Fibroblast of lung (primary cell): ENCODE data around the gene PPL. TPM values are rescaled to one million over a fixed set of nuclear protein-coding genes. Genes with fewer than 3 reads are reported as not detected.

Experiments
- DNase-seq, 2 donors: peaks; one replicate each; pipeline versions ENCODE4 v3.0.0 to v3.0.0-alpha.2; 2010; ENCODE audit warnings: low read depth in 2 of 2
- H2AFZ ChIP-seq: 2 replicates; pipeline ENCODE4 v1.5.1; 2012; ENCODE audit warnings: low read length, control low read depth, inconsistent platforms
- H3K27ac ChIP-seq: 2 replicates; pipeline ENCODE4 v1.5.1; 2011; ENCODE audit warnings: low read length, control low read depth; ENCODE audit not compliant: insufficient read depth
- H3K27me3 ChIP-seq: 2 replicates; pipeline ENCODE4 v1.5.1; 2011; ENCODE audit warnings: mild to moderate bottlenecking, low read length; ENCODE audit not compliant: control insufficient read depth, insufficient read depth
- H3K36me3 ChIP-seq: 2 replicates; pipeline ENCODE4 v1.5.1; 2011; ENCODE audit warnings: low read length; ENCODE audit not compliant: control insufficient read depth, insufficient read depth
- H3K4me1 ChIP-seq: 2 replicates; pipeline ENCODE4 v1.5.1; 2011; ENCODE audit warnings: low read length; ENCODE audit not compliant: control insufficient read depth, insufficient read depth; ENCODE audit errors: extremely low read depth
- H3K4me2 ChIP-seq: 2 replicates; pipeline ENCODE4 v1.5.1; 2011; ENCODE audit warnings: low read length, control low read depth; ENCODE audit not compliant: insufficient read depth; ENCODE audit errors: extremely low read depth
- H3K4me3 ChIP-seq, 4 experiments: fragments of 200-600 bp in 1 of 4; sonication (generic) in 1 of 4; replicated peaks in 1 of 4; 2 replicates each; pipeline ENCODE4 v1.5.1; 2011 to 2016; ENCODE audit warnings: low read length in 4 of 4, low read depth in 3 of 4, mild to moderate bottlenecking in 3 of 4, control low read depth in 2 of 4, inconsistent platforms in 1 of 4, mixed read lengths in 1 of 4; ENCODE audit not compliant: insufficient read depth in 1 of 4; ENCODE audit errors: control extremely low read depth in 1 of 4
- H3K79me2 ChIP-seq: 2 replicates; pipeline ENCODE4 v1.5.1; 2012; ENCODE audit warnings: mild to moderate bottlenecking, low read length, inconsistent platforms; ENCODE audit not compliant: control insufficient read depth, insufficient read depth
- H3K9ac ChIP-seq: 2 replicates; pipeline ENCODE4 v1.5.1; 2011; ENCODE audit warnings: mild to moderate bottlenecking, low read length, control low read depth; ENCODE audit not compliant: insufficient read depth
- H3K9me3 ChIP-seq: 2 replicates; pipeline ENCODE4 v1.5.1; 2012; ENCODE audit warnings: low read depth, low read length; ENCODE audit not compliant: control insufficient read depth, insufficient read depth
- H4K20me1 ChIP-seq: 2 replicates; pipeline ENCODE4 v1.5.1; 2011; ENCODE audit warnings: low read length; ENCODE audit not compliant: control insufficient read depth, insufficient read depth; ENCODE audit errors: extremely low read depth
- EZH2 ChIP-seq: IDR thresholded peaks from 2 replicates; pipeline ENCODE4 v1.5.1; 2012; ENCODE audit warnings: low read length, control low read depth, mild to moderate bottlenecking; ENCODE audit errors: missing control alignments
- polyA plus RNA-seq, 2 donors: library from polyadenylated mRNA; depleted of rRNA in 1 of 2; stranded (reverse) in 1 of 2; unstranded in 1 of 2; fragments of >200 nt; gene quantifications; 2 replicates each; pipeline ENCODE4 v1.2.1, GENCODE V29; 2011 to 2012; ENCODE audit warnings: missing spikeins in 1 of 2
- total RNA-seq: library from RNA; depleted of rRNA; stranded (reverse); fragments of >200 nt; gene quantifications from 2 replicates; pipeline ENCODE4 v1.2.1, GENCODE V29; 2014
- TF ChIP-seq, protein P1 (sequence below), 2 donors: IDR thresholded peaks in 1 of 2; conservative IDR thresholded peaks in 1 of 2; 1 replicate in 1 of 2; 2 replicates in 1 of 2; pipeline ENCODE4 v1.5.1; 2011 to 2012; ENCODE audit warnings: low read length in 2 of 2, control low read depth in 1 of 2, inconsistent platforms in 1 of 2, low read depth in 1 of 2, mild to moderate bottlenecking in 1 of 2

PPL gene
- total and polyA plus RNA-seq, 2 donors (not counting 1 experiment from before 2014, with no cell fraction given), result 5.0 to 50.5 TPM

GRCh38 chr16:4922721-4923342, 14.1 kb downstream of the PPL start:
- Histone ChIP-seq H3K4me2 (no peak overlapping the region), H3K9me3 (no peaks in the 10 kb centered on the region), H3K27ac (no peak overlapping the region), H3K36me3 (no peaks in the 10 kb centered on the region), H3K4me3 (no peak overlapping the region), H2AFZ (no peak overlapping the region), H3K27me3 (no peaks in the 10 kb centered on the region), H3K79me2 (no peaks in the 10 kb centered on the region), H3K4me1 (no peaks in the 10 kb centered on the region), H3K9ac (no peak overlapping the region), H4K20me1 (no peaks in the 10 kb centered on the region)
- DNase-seq, result no peak
- TF ChIP-seq EZH2, result no peak
- TF ChIP-seq, protein P1, sequence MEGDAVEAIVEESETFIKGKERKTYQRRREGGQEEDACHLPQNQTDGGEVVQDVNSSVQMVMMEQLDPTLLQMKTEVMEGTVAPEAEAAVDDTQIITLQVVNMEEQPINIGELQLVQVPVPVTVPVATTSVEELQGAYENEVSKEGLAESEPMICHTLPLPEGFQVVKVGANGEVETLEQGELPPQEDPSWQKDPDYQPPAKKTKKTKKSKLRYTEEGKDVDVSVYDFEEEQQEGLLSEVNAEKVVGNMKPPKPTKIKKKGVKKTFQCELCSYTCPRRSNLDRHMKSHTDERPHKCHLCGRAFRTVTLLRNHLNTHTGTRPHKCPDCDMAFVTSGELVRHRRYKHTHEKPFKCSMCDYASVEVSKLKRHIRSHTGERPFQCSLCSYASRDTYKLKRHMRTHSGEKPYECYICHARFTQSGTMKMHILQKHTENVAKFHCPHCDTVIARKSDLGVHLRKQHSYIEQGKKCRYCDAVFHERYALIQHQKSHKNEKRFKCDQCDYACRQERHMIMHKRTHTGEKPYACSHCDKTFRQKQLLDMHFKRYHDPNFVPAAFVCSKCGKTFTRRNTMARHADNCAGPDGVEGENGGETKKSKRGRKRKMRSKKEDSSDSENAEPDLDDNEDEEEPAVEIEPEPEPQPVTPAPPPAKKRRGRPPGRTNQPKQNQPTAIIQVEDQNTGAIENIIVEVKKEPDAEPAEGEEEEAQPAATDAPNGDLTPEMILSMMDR (conservative IDR thresholded peaks at IDR 0.05 in 1 of 2, IDR thresholded peaks at IDR 0.05 in 1 of 2; ENCODE audit: low read depth in 1 of 2, low read length in 2 of 2), result no peak

- Histone ChIP-seq H3K27ac (no peak overlapping the region), H2AFZ (no peak overlapping the region), H3K9ac (no peak overlapping the region), H3K4me3 (no peak overlapping the region), H3K27me3 (no peaks in the 10 kb centered on the region), H3K36me3 (no peaks in the 10 kb centered on the region), H3K9me3 (no peaks in the 10 kb centered on the region), H3K79me2 (no peaks in the 10 kb centered on the region), H4K20me1 (no peaks in the 10 kb centered on the region), H3K4me1 (peaks cover 6% of the 10 kb centered on the region), H3K4me2 (no peak overlapping the region)
- TF ChIP-seq, protein P1 (conservative IDR thresholded peaks at IDR 0.05 in 1 of 2, IDR thresholded peaks at IDR 0.05 in 1 of 2; ENCODE audit: low read depth in 1 of 2, low read length in 2 of 2), result no peak
- no peak for TF ChIP-seq EZH2
- DNase-seq, result peak in 1 of 2 donors; percentile 43
These were observed 16.1 kb downstream of the PPL start for GRCh38 chr16:4920826-4921225.

- H3K36me3 ChIP-seq, result no peaks in the 10 kb centered on the region
- no peaks in the 10 kb centered on the region for H3K79me2 ChIP-seq
- H4K20me1 ChIP-seq, result no peaks in the 10 kb centered on the region
- H3K4me2 ChIP-seq, result no peak overlapping the region
- H3K4me1 ChIP-seq, result peaks cover 16% of the 10 kb centered on the region
- no peak for DNase-seq
- H3K27ac ChIP-seq, result no peak overlapping the region
- no peak overlapping the region for H3K9ac ChIP-seq
- no peaks in the 10 kb centered on the region for H3K9me3 ChIP-seq
- H2AFZ ChIP-seq, result no peak overlapping the region
- TF ChIP-seq, protein P1 (conservative IDR thresholded peaks at IDR 0.05 in 1 of 2, IDR thresholded peaks at IDR 0.05 in 1 of 2; ENCODE audit: low read depth in 1 of 2, low read length in 2 of 2), result no peak
- no peak for TF ChIP-seq EZH2
- no peaks in the 10 kb centered on the region for H3K27me3 ChIP-seq
- no peak overlapping the region for H3K4me3 ChIP-seq
These were observed 18.1 kb downstream of the PPL start for GRCh38 chr16:4918781-4919251.
